ENCODE measurements around the gene SLC4A1AP.
"Not testable (repeated sequence)": the region's sequence is repeated elsewhere in the genome, so short reads cannot be mapped to it uniquely, and the experiment has no call there.

SLC4A1AP gene, protein sequence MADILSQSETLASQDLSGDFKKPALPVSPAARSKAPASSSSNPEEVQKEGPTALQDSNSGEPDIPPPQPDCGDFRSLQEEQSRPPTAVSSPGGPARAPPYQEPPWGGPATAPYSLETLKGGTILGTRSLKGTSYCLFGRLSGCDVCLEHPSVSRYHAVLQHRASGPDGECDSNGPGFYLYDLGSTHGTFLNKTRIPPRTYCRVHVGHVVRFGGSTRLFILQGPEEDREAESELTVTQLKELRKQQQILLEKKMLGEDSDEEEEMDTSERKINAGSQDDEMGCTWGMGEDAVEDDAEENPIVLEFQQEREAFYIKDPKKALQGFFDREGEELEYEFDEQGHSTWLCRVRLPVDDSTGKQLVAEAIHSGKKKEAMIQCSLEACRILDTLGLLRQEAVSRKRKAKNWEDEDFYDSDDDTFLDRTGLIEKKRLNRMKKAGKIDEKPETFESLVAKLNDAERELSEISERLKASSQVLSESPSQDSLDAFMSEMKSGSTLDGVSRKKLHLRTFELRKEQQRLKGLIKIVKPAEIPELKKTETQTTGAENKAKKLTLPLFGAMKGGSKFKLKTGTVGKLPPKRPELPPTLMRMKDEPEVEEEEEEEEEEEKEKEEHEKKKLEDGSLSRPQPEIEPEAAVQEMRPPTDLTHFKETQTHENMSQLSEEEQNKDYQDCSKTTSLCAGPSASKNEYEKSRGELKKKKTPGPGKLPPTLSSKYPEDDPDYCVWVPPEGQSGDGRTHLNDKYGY

DNA sequence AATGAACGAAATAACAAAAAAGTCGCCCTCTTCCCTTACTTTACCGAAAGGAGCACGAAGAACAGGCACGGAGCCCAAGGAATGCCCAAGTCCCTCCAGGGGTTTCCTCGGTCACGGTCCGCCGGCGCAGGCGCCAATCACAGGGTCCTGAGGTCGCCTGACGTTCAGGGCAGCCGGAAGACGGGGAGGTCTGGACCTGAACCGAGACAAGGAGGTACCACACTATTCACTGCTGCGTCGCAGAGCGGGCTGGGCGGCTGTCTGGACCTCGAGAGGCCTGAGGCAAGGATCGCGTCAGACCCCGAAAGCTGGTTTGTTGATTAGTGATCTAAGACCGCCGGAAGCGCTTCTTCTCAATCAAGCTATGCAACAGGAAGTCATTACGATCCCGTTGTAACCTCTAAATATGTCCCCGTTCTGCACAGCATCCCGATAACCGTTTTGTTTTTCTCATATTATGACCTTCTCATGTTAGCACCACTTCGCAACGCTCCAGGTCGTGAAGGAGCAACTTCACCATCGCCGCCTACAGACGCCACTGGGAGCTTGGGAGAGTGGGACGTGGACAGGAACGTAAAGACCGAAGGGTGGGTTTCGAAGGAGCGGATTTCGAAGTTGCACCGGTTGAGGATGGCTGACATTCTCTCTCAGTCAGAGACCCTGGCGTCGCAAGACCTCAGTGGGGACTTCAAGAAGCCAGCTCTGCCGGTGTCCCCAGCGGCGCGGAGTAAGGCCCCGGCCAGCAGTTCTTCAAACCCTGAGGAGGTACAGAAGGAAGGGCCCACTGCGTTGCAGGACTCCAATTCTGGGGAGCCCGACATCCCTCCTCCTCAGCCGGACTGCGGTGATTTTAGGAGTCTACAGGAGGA, at the start of gene SLC4A1AP, which contains the start of gene SUPT7L:
TSS of gene SLC4A1AP (plus strand) at position 605 of the 869 bp plus-strand sequence. CDS start at position 631, 26 bp downstream.
TSS of gene SUPT7L (minus strand) at position 330 of the 869 bp plus-strand sequence. CDS start 1,422 bp downstream, outside the sequence.
- peak; percentile 59 for DNase-seq

DNA sequence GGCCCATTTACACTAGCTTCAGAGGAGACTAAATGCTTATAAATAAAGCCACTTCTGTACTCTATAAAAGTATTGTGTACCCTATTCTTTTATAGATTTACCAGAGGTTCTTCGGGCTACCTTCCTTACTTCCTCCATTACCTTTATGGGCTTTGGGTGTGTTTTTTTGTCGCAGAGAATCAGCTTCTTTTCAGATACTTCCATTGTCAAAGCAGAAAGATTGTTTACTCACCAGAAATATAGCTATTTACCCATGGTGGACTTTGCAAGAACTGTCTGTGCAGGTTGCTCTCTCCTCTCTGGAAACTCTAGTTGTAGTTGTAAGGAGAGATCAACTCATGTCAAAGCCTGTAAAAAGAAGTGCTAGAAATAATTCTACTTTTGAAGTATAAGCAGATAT, 49.7 kb upstream of the SLC4A1AP start:
- no peak for DNase-seq

DNA sequence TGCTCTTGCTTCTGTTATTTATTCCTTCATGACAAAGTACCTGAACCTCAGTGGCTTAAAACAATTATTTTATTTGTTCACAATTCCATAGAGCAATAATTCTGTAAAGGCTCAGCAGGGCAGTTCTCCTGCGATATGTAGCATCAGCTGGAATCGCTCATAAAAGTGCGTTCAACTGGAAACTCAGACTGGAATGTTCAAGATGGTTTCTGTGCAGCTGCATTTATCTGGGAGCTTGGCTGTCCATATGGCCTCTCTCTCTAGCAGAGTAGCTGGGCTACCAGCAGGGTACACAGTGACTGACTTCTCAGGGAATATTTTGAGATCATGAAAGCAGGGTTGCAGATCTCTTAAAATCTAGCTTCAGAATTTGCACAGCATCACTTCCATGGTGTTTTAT, 48.4 kb upstream of the SLC4A1AP start:
- no peak for DNase-seq

DNA sequence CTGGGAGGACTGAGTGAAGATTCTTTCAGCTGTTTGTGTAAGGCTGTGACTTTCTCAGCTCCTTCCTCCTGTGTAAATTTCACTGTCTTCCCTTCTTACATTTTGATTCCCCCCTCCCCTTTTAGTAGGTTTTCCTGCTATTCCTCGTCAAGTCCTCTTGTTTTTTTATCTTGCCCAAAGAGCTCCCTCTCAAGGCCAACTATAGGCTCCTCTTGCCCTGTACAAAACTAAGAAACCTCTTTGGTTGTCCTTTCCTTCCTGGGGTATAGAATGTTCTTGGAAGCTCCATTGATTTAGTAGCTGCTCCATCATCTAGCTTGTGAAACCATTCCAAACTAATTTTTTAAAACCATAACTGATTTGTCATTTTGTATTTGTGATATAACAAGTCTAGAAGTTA, 42.2 kb upstream of the SLC4A1AP start:
- no peak for DNase-seq

DNA sequence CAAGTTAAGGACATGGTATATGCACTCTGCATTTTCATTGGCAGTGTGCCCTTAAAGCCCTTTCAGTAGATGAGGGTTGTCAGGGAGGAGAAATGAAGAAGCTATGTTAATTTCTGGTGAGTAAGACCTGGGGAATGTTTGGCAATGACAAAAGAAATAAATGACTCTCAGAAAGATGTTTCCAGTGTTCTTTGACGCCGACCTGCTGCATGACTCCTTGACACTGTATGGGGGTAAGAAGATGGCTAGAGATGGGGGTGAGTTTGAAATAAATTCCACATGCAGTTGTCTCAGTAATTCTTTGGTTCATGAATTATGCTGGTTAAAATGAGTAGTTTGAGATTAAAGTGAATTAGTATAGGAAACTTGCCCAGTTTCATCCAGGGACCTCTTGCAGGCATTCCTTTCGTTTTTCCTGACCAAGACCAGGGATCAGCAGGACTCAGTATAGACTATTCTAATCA, 40.7 kb upstream of the SLC4A1AP start:
- DNase-seq: no peak

DNA sequence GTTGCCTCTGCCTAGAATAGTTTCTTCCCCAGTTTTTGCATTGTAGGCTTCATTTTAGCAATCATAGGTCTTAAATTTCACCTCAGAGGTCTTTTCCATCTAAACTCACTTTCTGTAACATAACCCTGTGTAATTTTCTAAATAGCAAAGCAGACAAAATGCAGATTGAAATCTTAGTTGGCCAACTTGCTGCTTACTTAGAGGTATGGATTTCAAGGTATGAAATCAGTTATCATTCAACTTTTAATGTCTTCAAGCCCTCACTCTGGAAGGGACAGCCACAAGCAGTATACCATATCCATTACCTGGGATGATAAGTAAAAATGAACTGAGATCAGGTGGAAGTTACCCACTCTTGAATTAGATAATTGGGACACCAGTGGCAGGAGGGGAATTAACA, 38.7 kb upstream of the SLC4A1AP start:
- DNase-seq: no peak

DNA sequence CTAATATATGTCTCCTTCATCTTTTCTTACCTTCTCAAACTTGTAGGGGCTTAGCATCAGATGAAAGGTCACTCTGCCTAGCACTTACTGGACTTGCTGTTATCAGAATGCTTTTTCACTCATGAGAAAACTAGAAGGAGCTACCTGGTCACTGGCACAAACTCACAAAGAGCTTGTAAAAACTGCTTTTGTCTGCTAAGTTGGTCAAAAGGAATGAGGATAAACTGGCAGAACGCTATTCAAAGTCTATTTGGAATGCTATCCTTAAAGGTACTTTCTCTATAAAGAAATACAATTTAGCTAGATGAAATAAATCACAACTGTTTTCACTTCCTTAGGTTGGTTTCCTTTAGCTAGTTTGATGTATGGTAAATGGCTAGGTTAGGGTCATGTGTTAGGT, 37.4 kb upstream of the SLC4A1AP start:
- not testable (repeated sequence) for DNase-seq

DNA sequence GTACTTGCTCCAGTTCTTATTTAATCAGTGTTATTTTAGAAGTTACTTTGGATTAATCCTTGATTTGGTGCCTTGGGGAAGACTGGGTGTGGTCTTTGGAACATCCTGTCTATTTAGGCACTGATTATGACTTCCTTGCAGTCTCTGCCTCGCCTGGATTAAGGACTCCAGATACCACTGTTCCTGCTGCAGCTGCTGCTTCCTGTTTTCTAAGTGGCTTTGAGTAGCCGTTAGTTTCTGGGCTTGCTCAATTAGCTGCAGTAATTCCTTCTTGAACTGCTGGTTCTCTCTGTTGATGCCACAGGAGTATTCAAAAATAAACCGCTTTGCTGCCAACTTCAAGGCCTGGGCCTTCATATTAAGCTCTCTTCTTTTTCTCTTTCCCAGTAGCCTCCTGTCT, 36.8 kb upstream of the SLC4A1AP start:
- DNase-seq: peak; percentile 58

DNA sequence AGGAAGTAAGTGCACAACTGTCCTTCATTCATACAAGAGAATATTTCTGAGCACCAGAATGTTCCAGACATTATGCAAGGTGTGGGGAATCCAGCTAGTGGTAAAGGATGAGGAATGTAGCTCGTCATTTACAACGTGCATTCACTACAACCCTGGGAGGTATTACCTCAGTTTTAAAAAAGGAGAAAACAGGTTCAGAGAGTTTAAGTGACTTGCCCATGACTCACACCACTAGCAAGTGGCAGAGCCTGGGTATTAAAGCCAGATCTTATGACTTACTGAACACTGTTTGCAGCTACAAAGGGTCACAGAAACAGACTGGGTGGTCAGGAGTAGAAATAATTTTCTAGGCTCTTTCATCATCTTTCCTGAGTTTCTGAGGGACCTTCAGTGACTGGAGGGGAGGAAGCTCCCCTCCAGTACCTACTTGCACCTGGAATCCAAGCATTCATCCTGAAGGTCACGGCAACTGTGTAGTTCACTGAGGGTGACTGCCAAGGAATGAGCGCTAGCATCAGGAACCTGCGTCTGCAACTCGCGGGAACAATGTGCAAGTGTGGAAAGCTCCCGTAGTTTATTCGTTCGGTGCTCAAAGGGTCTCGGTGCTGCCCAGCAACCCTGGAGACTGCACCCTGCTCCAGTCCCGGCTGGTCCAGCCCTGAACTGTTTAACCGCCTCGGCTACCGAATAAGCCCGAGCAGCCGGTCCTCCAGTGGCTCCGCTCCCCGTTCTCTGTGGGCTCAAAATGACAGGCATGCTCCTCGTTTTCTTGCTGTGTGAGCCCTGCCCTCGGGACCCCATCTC, 35.5 kb upstream of the SLC4A1AP start:
- DNase-seq: peak; percentile 5

DNA sequence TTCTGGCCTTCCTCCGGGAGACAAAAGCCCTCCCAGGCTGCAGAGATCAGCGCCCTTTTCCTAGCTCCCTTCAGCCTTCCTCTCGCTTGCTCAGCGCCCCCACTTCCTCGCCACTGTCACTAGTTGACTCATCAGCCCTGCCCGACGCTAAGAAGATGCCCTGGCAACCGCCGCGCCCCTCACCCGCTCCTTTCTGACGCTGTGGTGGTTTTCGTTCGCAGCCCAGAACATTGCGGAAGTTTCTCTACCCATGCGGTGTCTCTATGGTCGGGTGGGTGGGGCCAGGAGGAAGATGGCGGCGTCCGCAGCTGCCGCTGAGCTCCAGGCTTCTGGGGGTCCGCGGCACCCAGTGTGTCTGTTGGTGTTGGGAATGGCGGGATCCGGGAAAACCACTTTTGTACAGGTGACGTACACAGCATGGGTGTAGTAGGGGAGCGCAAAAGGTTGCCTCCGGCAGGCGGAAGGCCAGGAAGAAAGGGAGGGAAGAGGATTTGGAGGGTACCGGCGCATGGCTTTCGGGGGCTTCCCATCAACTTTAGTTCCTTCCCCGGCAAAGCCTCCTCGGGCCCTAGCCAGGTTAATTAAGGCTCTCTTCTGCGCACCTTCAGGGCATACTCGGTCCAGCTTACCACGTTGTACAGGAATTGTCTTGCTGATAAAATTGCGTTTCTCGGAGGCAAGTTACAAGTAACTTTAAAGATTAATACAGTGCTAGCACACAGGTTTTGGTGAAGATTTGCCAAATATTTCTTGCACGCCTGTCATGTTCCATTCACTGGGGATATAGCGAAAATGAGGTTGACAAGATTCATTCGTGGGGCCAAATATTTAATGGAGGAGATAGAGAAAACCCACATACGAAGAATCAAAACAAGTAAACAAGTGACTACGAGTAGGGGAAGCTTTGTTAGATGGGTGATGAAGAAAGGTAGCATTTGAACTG, 34.7 kb upstream of the SLC4A1AP start, which contains the start of the genes CCDC121 and GPN1:
TSS of gene CCDC121 (minus strand) at position 246 of the 943 bp plus-strand sequence. CDS start 1,213 bp downstream, outside the sequence.
TSS of gene GPN1 (plus strand) at position 284 of the 943 bp plus-strand sequence. CDS start at position 293, 9 bp downstream.
- DNase-seq: peak; percentile 83

DNA sequence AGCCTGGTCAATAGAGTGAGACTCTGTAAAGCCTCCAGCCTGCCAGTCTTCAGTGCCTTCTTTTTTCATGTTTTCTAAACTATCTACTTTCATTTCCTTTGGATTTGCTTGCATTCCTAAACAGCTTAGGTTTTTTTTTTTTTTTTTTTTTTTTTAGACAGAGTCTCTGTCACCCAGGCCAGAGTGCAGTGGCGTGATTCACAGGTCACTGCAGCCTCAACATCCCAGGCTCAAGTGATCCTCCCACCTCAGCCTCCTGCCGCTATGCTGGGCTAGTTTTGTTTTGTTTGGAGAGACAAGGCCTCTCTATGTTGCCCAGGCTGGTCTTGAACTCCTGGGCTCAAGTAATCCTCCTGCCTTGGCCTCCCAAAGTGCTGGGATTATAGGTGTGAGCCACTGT, 33.4 kb upstream of the SLC4A1AP start:
- DNase-seq: not testable (repeated sequence)

DNA sequence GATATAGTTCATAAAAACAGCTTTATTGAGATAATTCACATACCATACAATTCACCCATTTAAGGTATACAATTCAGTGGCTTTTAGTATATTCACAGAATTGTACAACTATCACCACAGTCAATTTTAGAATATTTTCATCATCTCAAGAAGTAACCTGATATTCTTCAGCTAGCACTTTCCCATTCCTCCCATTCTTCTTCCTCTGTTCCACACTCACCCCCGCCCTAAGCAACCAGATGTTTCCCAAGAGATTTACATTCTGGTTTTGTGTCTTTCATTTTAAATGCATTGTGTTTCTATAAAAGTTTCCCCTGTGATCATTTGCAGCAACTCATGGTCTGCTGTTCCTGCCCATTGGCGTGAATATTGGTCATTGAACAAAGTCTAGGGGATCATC, 29.4 kb upstream of the SLC4A1AP start:
- no peak for DNase-seq

DNA sequence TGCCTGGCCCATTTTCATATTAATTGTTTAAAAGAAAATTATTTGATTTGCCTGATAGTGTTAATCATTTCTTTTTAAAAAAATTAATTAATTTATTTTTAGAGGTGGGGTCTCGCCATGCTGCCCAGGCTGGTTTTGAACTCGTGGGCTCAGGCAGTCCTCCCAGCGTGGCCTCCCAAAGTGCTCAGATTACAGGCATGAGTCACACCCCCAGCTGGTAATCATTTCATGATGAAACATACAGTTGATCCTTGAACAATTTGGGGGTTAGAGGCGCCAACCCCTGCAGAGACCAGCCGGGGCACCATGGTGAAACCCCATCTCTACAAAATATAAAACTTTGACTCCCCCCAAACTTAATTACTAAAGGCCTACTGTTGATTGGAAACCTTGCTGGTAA, 26.9 kb upstream of the SLC4A1AP start:
- DNase-seq: no peak

DNA sequence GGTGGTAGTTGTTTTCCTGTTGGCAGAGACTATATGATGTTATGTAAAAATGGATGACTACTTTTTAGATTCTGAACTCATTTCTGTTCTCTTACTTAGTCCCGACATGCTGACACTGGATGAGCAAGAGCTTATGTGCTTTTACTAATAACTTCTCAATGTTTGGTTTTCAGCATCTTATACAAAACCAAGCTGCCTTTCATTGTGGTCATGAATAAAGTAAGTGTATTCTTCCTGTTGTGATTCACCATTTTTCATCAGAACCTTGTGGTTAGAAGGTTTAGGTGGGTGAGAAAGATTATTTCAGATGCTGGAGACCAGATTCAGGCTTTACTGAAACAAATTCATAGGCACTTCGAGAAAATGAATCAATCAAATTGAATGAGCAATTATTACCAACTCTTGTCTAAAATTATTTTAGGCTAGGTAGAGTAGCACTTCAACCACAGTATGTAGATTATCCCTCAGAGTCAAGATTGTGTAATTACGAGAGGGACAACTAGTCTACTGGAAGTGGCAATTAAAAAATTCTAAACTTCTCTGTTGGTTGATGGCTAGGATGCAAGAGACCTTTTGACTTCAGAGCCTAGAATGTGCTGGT, 25.6 kb upstream of the SLC4A1AP start:
- no peak for DNase-seq

DNA sequence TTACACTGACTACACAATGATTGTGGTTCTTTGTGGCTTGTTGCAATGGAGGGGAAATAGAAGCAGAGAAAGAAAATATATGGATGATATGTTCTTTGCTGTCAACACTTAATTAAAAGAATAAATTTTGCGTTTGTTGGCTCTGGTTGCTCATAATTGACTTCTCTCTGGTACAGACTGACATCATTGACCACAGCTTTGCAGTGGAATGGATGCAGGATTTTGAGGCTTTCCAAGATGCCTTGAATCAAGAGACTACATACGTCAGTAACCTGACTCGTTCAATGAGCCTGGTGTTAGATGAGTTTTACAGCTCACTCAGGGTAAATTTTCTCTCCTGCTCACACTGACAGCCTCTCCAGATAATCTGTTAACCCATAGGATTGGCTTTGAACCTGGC, 25.0 kb upstream of the SLC4A1AP start:
- DNase-seq: no peak

DNA sequence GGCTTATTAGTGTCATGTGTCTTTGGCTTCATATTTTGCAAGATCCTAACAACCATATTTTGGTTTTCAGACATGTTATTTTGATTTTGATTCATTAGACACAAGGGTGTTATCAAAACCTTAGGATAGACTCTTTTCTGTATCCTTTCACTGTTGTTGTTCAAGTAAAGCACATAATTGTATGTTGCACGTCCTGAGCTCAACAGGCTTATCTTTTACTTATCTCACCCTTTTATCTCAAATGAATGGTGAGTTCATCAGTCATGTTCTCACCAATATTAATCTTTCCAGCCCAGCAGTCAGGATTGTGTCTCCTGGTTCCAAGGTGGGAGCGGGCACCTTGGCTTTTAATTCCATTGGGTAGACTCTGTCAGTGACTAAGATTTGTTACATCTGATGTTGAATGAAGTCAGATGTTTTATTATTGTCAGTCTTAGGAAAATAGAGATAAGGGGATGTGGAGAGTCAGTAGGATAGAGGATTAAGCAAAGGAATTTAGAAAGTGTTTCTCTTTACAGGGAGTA, 22.9 kb upstream of the SLC4A1AP start:
- DNase-seq: no peak

DNA sequence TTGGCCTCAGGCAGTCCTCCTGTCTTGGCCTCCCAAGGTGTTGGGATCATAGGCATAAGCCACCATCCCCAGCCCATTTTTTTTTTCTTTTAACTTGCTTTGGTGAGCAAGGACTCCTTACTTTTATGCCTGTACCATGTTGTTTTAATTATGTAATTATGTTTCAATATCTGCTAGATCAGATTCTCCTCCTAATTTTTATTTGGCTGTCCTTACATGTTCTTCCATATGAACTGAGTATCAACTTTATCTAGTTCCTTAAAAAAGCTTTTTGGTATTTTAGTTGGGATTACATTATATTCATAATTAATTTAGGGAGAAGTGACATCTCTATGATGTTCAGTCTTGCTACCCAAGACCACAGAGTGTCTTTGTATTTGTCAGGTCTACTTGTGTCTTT, 18.5 kb upstream of the SLC4A1AP start:
- DNase-seq: no peak

DNA sequence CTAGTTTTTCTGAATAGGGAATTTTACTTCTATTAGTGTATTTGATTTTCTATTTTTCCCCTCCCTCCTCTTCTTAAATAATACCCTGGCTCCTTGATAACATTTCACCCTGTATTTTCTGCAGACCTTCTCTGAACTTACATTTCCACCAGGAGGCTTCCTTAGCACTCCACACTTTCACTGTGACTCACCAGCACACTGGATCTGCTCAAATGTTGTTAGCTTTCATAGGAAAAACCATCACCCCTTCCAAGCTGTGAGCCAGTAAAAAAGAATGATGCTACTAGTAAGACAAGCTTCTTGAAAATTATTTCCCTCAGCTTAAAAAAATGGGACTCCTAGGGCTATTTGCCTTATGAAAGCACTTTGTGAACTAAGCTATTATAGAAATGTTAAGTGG, 16.4 kb upstream of the SLC4A1AP start:
- no peak for DNase-seq

DNA sequence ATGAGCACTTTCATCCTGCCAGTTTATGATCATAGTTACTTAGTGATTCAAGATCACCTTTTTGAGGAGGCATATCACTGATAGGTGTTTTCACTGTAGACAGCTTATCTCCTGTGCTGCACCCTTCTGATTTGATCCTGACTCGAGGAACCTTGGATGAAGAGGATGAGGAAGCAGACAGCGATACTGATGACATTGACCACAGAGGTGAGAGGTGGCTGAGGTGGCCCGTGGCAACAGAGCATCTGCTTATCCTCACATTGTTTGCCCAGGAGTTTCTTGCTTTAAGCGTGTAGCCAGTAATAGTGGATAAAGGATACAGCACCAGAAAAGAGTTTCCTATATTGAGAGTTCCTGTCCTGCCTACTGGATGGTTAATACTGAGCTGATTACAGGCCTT, 16.0 kb upstream of the SLC4A1AP start:
- no peak for DNase-seq

DNA sequence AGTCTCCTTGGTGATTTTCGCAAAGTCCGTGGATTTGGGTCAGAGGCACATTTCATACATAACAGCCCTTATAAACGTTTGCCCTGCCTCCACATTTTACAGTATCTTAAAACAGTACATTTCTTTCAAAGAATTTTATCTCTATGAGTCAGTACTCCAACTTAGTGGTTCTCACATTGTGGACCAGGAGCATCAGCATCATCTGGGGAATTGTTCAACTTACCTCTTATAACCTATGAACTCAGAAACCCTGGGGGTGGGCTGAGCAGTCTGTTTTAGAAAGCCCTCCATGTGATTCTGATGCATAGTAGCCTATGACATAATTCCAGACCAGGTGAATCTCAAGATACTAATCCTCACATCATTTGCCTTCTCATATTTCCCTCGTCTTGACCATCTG, 12.6 kb upstream of the SLC4A1AP start:
- no peak for DNase-seq
